Measurements from ENCODE around the gene HSD17B10. TPM values are rescaled to one million over a fixed set of nuclear protein-coding genes. Genes with fewer than 3 reads are reported as not detected.

The HSD17B10 gene
- total and polyA plus RNA-seq, 2 donors (not counting 1 experiment from before 2014, with no cell fraction given) = 41.6 to 62.3 TPM

- TF ChIP-seq CTCF (conservative IDR thresholded peaks at IDR 0.05 in 1 of 2, IDR thresholded peaks at IDR 0.05 in 1 of 2; ENCODE audit: low read depth in 1 of 2, low read length in 2 of 2) (peak; percentile 28 to 40), EZH2 (IDR thresholded peaks at IDR 0.05; ENCODE audit: low read length, missing control alignments) (no peak)
- no peaks in the 10 kb centered on the region for H3K9me3 ChIP-seq (ENCODE audit: control insufficient read depth, insufficient read depth, low read depth, low read length)
- H3K27me3 ChIP-seq (ENCODE audit: control insufficient read depth, insufficient read depth, low read length) = no peaks in the 10 kb centered on the region
- H2AFZ ChIP-seq (ENCODE audit: low read length) = no peak overlapping the region
- H3K4me1 ChIP-seq (ENCODE audit: control insufficient read depth, extremely low read depth, insufficient read depth, low read length) = peaks cover 2% of the 10 kb centered on the region
- no peaks in the 10 kb centered on the region for H3K79me2 ChIP-seq (ENCODE audit: control insufficient read depth, insufficient read depth, low read length)
- no peak overlapping the region for H3K27ac ChIP-seq (ENCODE audit: insufficient read depth, low read length)
- H3K9ac ChIP-seq (ENCODE audit: insufficient read depth, low read length) = no peak overlapping the region
- no peaks in the 10 kb centered on the region for H3K36me3 ChIP-seq (ENCODE audit: control insufficient read depth, insufficient read depth, low read length)
- peak in 1 of 2 donors; percentile 31 for DNase-seq (ENCODE audit: low read depth in 2 of 2)
- H4K20me1 ChIP-seq (ENCODE audit: control insufficient read depth, extremely low read depth, insufficient read depth, low read length) = no peaks in the 10 kb centered on the region
- H3K4me2 ChIP-seq (ENCODE audit: extremely low read depth, insufficient read depth, low read length) = no peak overlapping the region
- H3K4me3 ChIP-seq (replicated peaks in 1 of 4; ENCODE audit: control extremely low read depth in 1 of 4, insufficient read depth in 1 of 4, low read depth in 3 of 4, low read length in 4 of 4) = no peak overlapping the region
These were observed 23.9 kb upstream of the HSD17B10 start for GRCh38 chrX:53458082-53458481.

GRCh38 chrX:53456254-53456653, 22.1 kb upstream of the HSD17B10 start:
- Histone ChIP-seq H3K27me3 (ENCODE audit: control insufficient read depth, insufficient read depth, low read length) (no peaks in the 10 kb centered on the region), H3K9me3 (ENCODE audit: control insufficient read depth, insufficient read depth, low read depth, low read length) (no peaks in the 10 kb centered on the region), H4K20me1 (ENCODE audit: control insufficient read depth, extremely low read depth, insufficient read depth, low read length) (no peaks in the 10 kb centered on the region), H3K4me3 (replicated peaks in 1 of 4; ENCODE audit: control extremely low read depth in 1 of 4, insufficient read depth in 1 of 4, low read depth in 3 of 4, low read length in 4 of 4) (no peak overlapping the region), H3K4me1 (ENCODE audit: control insufficient read depth, extremely low read depth, insufficient read depth, low read length) (peaks cover 2% of the 10 kb centered on the region), H3K36me3 (ENCODE audit: control insufficient read depth, insufficient read depth, low read length) (no peaks in the 10 kb centered on the region), H3K4me2 (ENCODE audit: extremely low read depth, insufficient read depth, low read length) (no peak overlapping the region), H2AFZ (ENCODE audit: low read length) (no peak overlapping the region), H3K79me2 (ENCODE audit: control insufficient read depth, insufficient read depth, low read length) (no peaks in the 10 kb centered on the region), H3K9ac (ENCODE audit: insufficient read depth, low read length) (no peak overlapping the region), H3K27ac (ENCODE audit: insufficient read depth, low read length) (peak overlapping the region; percentile 14)
- TF ChIP-seq EZH2 (IDR thresholded peaks at IDR 0.05; ENCODE audit: low read length, missing control alignments) (no peak), CTCF (conservative IDR thresholded peaks at IDR 0.05 in 1 of 2, IDR thresholded peaks at IDR 0.05 in 1 of 2; ENCODE audit: low read depth in 1 of 2, low read length in 2 of 2) (no peak)
- peak; percentile 47 to 48 for DNase-seq (ENCODE audit: low read depth in 2 of 2)

- no peak for DNase-seq (ENCODE audit: low read depth in 2 of 2)
These were observed 18.6 kb upstream of the HSD17B10 start for GRCh38 chrX:53452812-53453211.

More at GRCh38 chrX:53452812-53453211, 18.6 kb upstream of the HSD17B10 start:
- Histone ChIP-seq H2AFZ (ENCODE audit: low read length) (no peak overlapping the region), H3K4me3 (replicated peaks in 1 of 4; ENCODE audit: control extremely low read depth in 1 of 4, insufficient read depth in 1 of 4, low read depth in 3 of 4, low read length in 4 of 4) (no peak overlapping the region), H3K36me3 (ENCODE audit: control insufficient read depth, insufficient read depth, low read length) (no peaks in the 10 kb centered on the region), H3K27me3 (ENCODE audit: control insufficient read depth, insufficient read depth, low read length) (no peaks in the 10 kb centered on the region), H3K27ac (ENCODE audit: insufficient read depth, low read length) (no peak overlapping the region), H4K20me1 (ENCODE audit: control insufficient read depth, extremely low read depth, insufficient read depth, low read length) (no peaks in the 10 kb centered on the region), H3K9me3 (ENCODE audit: control insufficient read depth, insufficient read depth, low read depth, low read length) (no peaks in the 10 kb centered on the region), H3K4me1 (ENCODE audit: control insufficient read depth, extremely low read depth, insufficient read depth, low read length) (peaks cover 2% of the 10 kb centered on the region), H3K9ac (ENCODE audit: insufficient read depth, low read length) (no peak overlapping the region), H3K4me2 (ENCODE audit: extremely low read depth, insufficient read depth, low read length) (no peak overlapping the region), H3K79me2 (ENCODE audit: control insufficient read depth, insufficient read depth, low read length) (no peaks in the 10 kb centered on the region)
- TF ChIP-seq EZH2 (IDR thresholded peaks at IDR 0.05; ENCODE audit: low read length, missing control alignments) = no peak
- no peak for TF ChIP-seq CTCF (conservative IDR thresholded peaks at IDR 0.05 in 1 of 2, IDR thresholded peaks at IDR 0.05 in 1 of 2; ENCODE audit: low read depth in 1 of 2, low read length in 2 of 2)
